Astrocyte (in vitro differentiated cells and primary cell): ENCODE data around the gene DNAJC7. TPM values are rescaled to one million over a fixed set of nuclear protein-coding genes. Genes with fewer than 3 reads are reported as not detected.
A peak's percentile ranks its signal among the peaks of the same experiment; 100 is the strongest.

Experiments
- DNase-seq: peaks from one replicate; pipeline ENCODE4 v3.0.0-alpha.2; 2010; ENCODE audit warnings: low read depth
- FAIRE-seq: peaks from 2 replicates; lab custom pipeline; 2011; peaks lifted over from hg19 to GRCh38; lab: Jason Lieb, UNC
- H2AFZ ChIP-seq: 2 replicates; pipeline ENCODE4 v1.6.0; 2012; ENCODE audit warnings: low read depth, low read length, inconsistent platforms
- H3K27ac ChIP-seq: 2 replicates; pipeline ENCODE4 v1.5.1; 2011; ENCODE audit warnings: low read depth, low read length, inconsistent platforms
- H3K27me3 ChIP-seq: 2 replicates; pipeline ENCODE4 v1.6.0; 2011; ENCODE audit warnings: low read length, inconsistent platforms; ENCODE audit not compliant: insufficient read depth
- H3K36me3 ChIP-seq: 2 replicates; pipeline ENCODE4 v1.5.1; 2011; ENCODE audit warnings: low read length, inconsistent platforms; ENCODE audit not compliant: insufficient read depth
- H3K4me1 ChIP-seq: 2 replicates; pipeline ENCODE4 v1.5.1; 2011; ENCODE audit warnings: low read length, inconsistent platforms; ENCODE audit not compliant: insufficient read depth
- H3K4me2 ChIP-seq: 2 replicates; pipeline ENCODE4 v1.6.0; 2012; ENCODE audit warnings: low read length, inconsistent platforms
- H3K4me3 ChIP-seq: 2 replicates; pipeline ENCODE4 v1.5.1; 2011; ENCODE audit warnings: low read depth, mild to moderate bottlenecking, low read length, inconsistent platforms; ENCODE audit not compliant: insufficient read depth
- H3K79me2 ChIP-seq: 2 replicates; pipeline ENCODE4 v1.6.0; 2012; ENCODE audit warnings: mild to moderate bottlenecking, low read length, inconsistent platforms; ENCODE audit not compliant: insufficient read depth
- H3K9ac ChIP-seq: 2 replicates; pipeline ENCODE4 v1.6.0; 2012; ENCODE audit warnings: mild to moderate bottlenecking, low read length, inconsistent platforms
- H3K9me3 ChIP-seq: 2 replicates; pipeline ENCODE4 v1.5.1; 2012; ENCODE audit warnings: low read depth, mild to moderate bottlenecking, low read length, inconsistent platforms; ENCODE audit not compliant: insufficient read depth
- H4K20me1 ChIP-seq: 2 replicates; pipeline ENCODE4 v1.6.0; 2012; ENCODE audit warnings: low read length, inconsistent platforms; ENCODE audit not compliant: insufficient read depth
- H3K27ac Mint-ChIP-seq: one replicate; pipeline ENCODE4 v1.8.0; 2021; ENCODE audit warnings: mild to moderate bottlenecking, mixed read lengths; ENCODE audit not compliant: unreplicated experiment
- H3K27me3 Mint-ChIP-seq: one replicate; pipeline ENCODE4 v1.8.0; 2021; ENCODE audit warnings: low read depth, mixed read lengths; ENCODE audit not compliant: unreplicated experiment
- H3K36me3 Mint-ChIP-seq: one replicate; pipeline ENCODE4 v1.8.0; 2021; ENCODE audit warnings: low read depth, mixed read lengths; ENCODE audit not compliant: unreplicated experiment
- H3K4me1 Mint-ChIP-seq: one replicate; pipeline ENCODE4 v1.8.0; 2021; ENCODE audit warnings: low read depth, mixed read lengths; ENCODE audit not compliant: unreplicated experiment
- H3K4me3 Mint-ChIP-seq: one replicate; pipeline ENCODE4 v1.8.0; 2021; ENCODE audit warnings: mild to moderate bottlenecking, moderate library complexity, mixed read lengths; ENCODE audit not compliant: unreplicated experiment
- H3K9me3 Mint-ChIP-seq: one replicate; pipeline ENCODE4 v1.8.0; 2021; ENCODE audit warnings: mild to moderate bottlenecking, mixed read lengths; ENCODE audit not compliant: unreplicated experiment
- CTCF ChIP-seq: IDR thresholded peaks from 2 replicates; pipeline ENCODE4 v1.5.1; 2011; ENCODE audit warnings: low read depth, mild to moderate bottlenecking, inconsistent platforms, low read length, moderate library complexity; ENCODE audit not compliant: insufficient read depth
- EZH2 ChIP-seq: IDR thresholded peaks from 2 replicates; pipeline ENCODE4 v1.6.1; 2012; ENCODE audit warnings: mild to moderate bottlenecking, low read length, inconsistent platforms; ENCODE audit not compliant: insufficient read depth
- total RNA-seq: library from RNA; stranded (reverse); gene quantifications from 2 replicates; pipeline ENCODE4 v1.2.1, GENCODE V29; 2021

DNAJC7 gene
- total RNA-seq, 1 donor from 2014 or later, result 96.0 TPM

GRCh38 chr17:42045719-42046118 is 28.5 kb upstream of the DNAJC7 start:
- Histone ChIP-seq H4K20me1 (no peaks in the 10 kb centered on the region), H3K27me3 (peaks cover 13% of the 10 kb centered on the region), H3K27ac (no peak overlapping the region), H3K9me3 (no peaks in the 10 kb centered on the region), H3K4me1 (peaks cover 2% of the 10 kb centered on the region), H3K36me3 (no peaks in the 10 kb centered on the region), H3K4me3 (no peak overlapping the region), H3K79me2 (no peaks in the 10 kb centered on the region), H3K4me2 (no peak overlapping the region), H3K9ac (no peak overlapping the region), H2AFZ (no peak overlapping the region)
- H3K36me3 Mint-ChIP-seq, result peaks cover 2% of the 10 kb centered on the region
- peaks cover 23% of the 10 kb centered on the region for H3K27me3 Mint-ChIP-seq
- no peak for FAIRE-seq
- peak overlapping the region; percentile 23 for H3K4me3 Mint-ChIP-seq
- DNase-seq, result no peak
- H3K27ac Mint-ChIP-seq, result no peak overlapping the region
- peaks cover 1% of the 10 kb centered on the region for H3K4me1 Mint-ChIP-seq
- TF ChIP-seq EZH2 (no peak), CTCF (no peak)
- H3K9me3 Mint-ChIP-seq, result no peaks in the 10 kb centered on the region

GRCh38 chr17:42042598-42043319 is 25.5 kb upstream of the DNAJC7 start:
- Histone ChIP-seq H3K4me3 (no peak overlapping the region), H3K4me2 (no peak overlapping the region), H2AFZ (no peak overlapping the region), H4K20me1 (no peaks in the 10 kb centered on the region), H3K36me3 (no peaks in the 10 kb centered on the region), H3K79me2 (no peaks in the 10 kb centered on the region), H3K9me3 (no peaks in the 10 kb centered on the region), H3K9ac (no peak overlapping the region), H3K27me3 (peaks cover 2% of the 10 kb centered on the region), H3K4me1 (no peaks in the 10 kb centered on the region), H3K27ac (no peak overlapping the region)
- TF ChIP-seq CTCF, result no peak
- H3K27ac Mint-ChIP-seq, result no peak overlapping the region
- H3K9me3 Mint-ChIP-seq, result no peaks in the 10 kb centered on the region
- no peak overlapping the region for H3K4me3 Mint-ChIP-seq
- DNase-seq (no peak), FAIRE-seq (no peak)
- no peaks in the 10 kb centered on the region for H3K36me3 Mint-ChIP-seq
- peaks cover 13% of the 10 kb centered on the region for H3K27me3 Mint-ChIP-seq
- peaks cover 1% of the 10 kb centered on the region for H3K4me1 Mint-ChIP-seq

- Histone ChIP-seq H4K20me1 (no peaks in the 10 kb centered on the region), H3K79me2 (no peaks in the 10 kb centered on the region), H3K4me1 (no peaks in the 10 kb centered on the region), H3K27me3 (peaks cover 3% of the 10 kb centered on the region), H3K9me3 (no peaks in the 10 kb centered on the region), H3K27ac (no peak overlapping the region), H3K9ac (no peak overlapping the region), H3K36me3 (no peaks in the 10 kb centered on the region), H3K4me3 (no peak overlapping the region), H3K4me2 (no peak overlapping the region), H2AFZ (no peak overlapping the region)
- DNase-seq, result no peak
- TF ChIP-seq CTCF (no peak), EZH2 (no peak)
- Mint-ChIP-seq H3K4me1 (peaks cover 6% of the 10 kb centered on the region), H3K36me3 (no peaks in the 10 kb centered on the region), H3K27me3 (peaks cover 13% of the 10 kb centered on the region), H3K27ac (no peak overlapping the region), H3K4me3 (no peak overlapping the region), H3K9me3 (no peaks in the 10 kb centered on the region)
- FAIRE-seq, result no peak
Measured at GRCh38 chr17:42041619-42042018, 24.4 kb upstream of the DNAJC7 start.
